GM21423 (cell line): ENCODE data around the gene SPPL3.
"Not testable (repeated sequence)": the region's sequence is repeated elsewhere in the genome, so short reads cannot be mapped to it uniquely, and the experiment has no call there.

Experiments used
- ATAC-seq: cut with Tn5 transposase; IDR thresholded peaks from one replicate; pipeline ENCODE4 v1.9.1; 2021; ENCODE audit warnings: mild to moderate bottlenecking, moderate library complexity; ENCODE audit not compliant: unreplicated experiment

SPPL3 gene

GRCh38 chr12:120821878-120822277, 82.3 kb downstream of the SPPL3 start:
- no peak for ATAC-seq

GRCh38 chr12:120820884-120821510, 83.2 kb downstream of the SPPL3 start:
- no peak for ATAC-seq

DNA sequence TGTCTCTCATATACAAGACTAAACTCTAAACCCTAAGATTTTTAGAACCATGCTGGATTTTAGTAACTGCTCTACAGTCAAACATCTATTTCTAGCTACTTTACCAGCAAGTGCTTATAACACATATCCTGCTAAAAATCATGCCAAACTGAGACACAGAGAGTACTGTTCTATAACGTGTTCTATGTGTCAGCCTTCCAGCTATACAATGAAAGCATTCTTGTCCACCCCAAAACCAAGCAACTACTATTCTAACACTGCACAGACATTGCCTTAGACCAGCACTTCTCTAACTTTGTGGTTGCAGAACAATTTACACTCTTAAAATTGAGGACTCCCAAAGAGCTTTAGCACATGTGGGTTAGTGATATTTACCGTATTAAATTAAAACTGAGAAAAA, 85.7 kb downstream of the SPPL3 start:
- ATAC-seq: no peak

DNA sequence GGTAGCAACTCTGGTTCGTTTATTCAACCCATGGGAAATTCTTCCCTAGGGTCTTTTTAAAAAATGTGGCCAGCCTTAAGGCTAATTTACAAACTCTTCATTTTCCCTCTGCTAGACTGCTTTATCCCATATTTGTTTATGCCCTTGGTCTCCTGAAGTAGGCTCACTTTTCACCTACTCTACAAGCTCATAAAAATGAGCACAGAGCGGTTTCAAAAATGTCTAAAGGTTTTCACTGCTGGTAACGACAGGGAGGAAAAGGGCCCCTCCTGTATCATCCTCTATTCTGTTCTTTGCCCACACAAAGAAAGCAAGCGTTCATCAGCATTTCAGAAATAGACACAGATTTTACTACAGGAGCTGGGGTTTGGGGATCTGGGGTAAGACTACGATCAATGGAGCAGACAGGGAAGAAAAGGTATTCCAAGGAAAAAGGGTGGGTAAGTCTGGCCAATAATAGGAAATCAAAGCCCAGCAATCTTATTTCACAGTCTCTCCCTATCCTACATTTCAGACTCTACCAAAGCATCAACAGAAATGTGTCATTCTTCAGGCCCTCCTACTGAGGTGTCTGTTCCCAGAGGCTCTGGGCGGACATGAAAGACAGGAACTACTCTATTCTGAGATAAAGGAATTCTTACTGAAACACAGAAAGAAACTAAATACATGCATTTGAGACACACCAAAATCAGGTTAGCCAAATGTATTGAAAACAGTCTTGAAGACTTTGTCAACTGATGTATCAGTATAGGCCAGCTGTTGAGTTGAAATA, 86.4 kb downstream of the SPPL3 start:
- ATAC-seq: no peak

DNA sequence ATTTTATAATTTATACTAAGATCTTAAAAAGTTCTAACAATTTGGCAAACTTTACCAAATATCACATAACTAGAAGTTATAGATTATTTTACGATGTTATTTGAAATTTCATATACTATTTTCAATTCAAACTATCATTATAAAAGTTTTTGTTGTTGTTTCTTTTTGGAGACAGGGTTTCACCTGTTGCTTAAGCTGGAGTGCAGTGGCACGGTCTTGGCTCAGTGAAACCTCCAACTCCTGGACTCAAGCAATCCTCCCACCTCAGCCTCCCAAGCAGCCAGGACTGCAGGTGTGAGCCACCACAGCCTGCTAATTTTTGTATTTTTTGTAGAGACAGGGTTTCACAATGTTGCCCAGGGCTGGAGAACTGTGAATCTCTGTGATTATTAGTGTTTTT, 87.8 kb downstream of the SPPL3 start:
- ATAC-seq: no peak

DNA sequence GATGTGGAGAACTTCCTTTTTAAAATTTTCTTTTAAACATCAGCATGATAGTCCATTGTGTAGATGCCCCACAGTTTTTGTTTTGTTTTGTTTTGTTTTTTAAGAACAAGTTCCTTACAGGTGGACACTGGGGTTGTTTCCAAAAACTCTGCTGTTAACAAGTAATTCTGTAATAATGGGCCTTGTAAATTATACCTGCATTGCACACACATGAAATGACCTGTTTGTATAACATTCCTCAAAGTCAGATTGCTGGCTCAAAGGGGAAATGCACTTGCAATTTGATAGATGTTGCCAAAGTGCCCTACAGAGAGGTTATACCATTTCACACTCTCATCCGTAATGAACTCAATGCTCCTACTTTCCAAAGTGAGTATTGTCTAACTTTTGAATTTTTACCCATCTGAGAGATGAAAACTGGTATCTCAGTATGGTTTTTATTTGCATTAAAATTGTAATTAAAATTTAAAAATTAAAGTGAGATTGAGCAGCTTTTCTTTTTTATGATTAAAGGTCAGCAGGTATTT, 89.2 kb downstream of the SPPL3 start:
- no peak for ATAC-seq

GRCh38 chr12:120814203-120814902, 89.8 kb downstream of the SPPL3 start:
- no peak for ATAC-seq

DNA sequence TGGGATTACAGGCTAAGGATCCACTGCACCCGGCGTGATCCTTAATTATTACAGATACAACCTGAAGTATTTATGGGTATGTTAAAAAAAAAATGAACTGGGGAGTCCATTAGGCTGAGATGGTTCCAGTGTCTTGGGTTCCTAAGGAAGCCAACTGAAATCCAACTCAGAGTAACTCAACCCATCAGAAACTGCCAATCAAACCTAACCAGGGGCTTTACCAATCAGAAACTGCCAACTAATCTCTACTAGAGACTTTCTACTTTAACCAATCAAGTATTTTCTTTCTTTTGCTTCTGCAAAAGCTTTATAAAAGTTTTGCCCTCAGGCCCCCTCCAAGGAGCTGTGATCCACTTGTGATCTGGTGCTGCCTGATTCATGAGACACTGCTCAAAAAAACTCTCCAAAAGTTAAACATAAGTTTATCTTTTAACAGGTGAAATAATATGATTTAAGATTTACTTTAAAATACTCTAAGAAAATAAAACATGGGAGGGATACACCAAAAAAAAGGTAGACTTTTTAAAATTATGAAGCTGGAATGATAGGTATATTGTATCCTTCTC, 90.5 kb downstream of the SPPL3 start:
- ATAC-seq: no peak

DNA sequence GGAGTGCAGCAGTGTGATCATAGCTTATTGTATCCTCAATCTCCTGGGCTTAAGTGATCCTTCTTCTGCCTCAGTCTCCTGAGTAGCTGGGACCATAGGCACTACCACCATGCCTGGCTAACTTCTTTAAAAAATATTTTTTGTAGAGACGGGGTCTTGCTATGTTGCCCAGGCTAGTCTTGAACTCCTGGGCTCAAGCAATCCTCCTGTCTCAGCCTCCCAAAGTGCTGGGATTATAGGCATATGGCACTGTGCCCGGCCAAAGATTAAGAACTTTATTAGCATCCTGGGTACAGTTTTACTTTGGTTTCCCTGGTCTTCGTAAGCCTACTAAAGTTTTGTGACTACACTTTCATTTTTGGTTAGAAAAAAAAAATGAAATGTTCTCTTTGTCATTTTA, 94.1 kb downstream of the SPPL3 start:
- no peak for ATAC-seq

GRCh38 chr12:120804428-120804827, 99.7 kb downstream of the SPPL3 start:
- ATAC-seq: no peak

DNA sequence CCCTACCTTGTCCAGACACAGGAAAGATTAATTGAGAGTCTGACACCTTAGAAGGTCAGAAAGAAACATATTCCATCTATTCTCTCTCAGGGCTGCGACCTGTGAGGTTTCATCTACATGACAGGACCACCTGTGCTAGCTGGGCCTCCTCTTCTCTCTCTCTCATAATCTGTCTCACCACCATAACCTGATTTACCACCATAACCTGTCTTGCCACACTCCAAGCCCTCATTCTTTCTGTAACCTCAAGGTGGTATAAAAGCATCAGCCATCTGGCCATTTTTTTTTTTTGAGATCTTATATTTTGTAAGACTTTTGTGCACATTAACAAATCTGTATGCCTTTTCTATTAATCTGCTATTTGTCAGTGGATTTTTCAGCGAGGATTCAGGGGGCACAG, 103.0 kb downstream of the SPPL3 start:
- ATAC-seq: peak; percentile 12

- ATAC-seq: peak; percentile 38
These were observed 103.5 kb downstream of the SPPL3 start for GRCh38 chr12:120800665-120801064.

DNA sequence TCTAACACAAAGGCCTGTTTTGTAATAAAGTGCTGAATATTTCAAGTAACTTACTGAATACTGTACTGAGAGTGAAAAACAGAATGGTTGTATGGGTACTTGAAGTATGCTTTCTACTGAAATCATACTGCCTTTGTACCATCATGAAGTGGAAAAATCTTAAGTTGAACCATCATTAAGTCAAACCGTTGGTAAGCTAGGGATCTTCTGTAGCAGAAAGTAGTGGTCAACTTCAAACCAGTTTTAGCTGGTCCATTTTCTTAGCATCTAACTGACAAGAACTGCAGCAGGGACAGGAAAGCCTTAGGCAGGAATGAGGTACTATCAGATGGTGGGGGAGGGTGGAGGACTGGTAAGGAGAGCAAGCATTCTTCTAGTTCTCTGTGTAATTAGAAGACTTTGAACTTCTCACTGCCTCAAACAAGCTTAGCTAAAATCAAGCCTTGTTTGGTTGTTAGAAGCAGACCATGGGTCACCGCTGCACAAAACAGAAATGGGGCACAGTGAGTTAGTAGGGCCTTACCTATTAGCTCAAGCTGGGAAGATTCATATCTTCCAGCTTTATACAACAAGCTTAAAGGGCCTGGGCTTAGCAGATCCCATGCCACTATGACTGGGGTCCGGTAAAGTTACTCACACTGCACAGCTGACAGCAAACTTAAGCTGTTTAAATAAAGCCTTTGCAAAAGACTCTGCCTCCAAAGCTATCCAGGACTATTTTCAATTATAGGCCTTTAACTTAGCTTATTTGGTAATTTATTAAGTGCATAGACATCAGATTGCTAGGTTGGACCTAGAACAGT, 104.7 kb downstream of the SPPL3 start:
- ATAC-seq: no peak

DNA sequence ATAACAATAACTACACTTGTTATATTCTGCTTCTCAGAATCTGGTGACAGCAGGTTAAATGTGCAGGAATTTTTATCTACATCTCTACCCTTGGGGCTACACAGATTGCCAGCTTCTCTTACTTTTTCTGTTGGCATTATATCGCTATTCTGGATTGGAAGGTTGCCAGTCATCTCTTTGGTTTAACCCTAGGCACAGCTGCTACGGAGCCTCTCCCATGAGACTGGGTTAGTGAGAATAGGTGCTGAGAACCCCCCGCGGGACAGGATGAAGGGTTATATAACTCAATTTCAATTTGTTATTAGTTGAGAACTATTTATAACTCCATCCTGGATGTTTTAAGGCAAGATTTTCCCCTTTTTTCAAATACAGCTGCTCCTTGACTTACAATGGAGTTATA, 105.5 kb downstream of the SPPL3 start:
- no peak for ATAC-seq

- no peak for ATAC-seq
These were observed 106.2 kb downstream of the SPPL3 start for GRCh38 chr12:120797677-120798642.

DNA sequence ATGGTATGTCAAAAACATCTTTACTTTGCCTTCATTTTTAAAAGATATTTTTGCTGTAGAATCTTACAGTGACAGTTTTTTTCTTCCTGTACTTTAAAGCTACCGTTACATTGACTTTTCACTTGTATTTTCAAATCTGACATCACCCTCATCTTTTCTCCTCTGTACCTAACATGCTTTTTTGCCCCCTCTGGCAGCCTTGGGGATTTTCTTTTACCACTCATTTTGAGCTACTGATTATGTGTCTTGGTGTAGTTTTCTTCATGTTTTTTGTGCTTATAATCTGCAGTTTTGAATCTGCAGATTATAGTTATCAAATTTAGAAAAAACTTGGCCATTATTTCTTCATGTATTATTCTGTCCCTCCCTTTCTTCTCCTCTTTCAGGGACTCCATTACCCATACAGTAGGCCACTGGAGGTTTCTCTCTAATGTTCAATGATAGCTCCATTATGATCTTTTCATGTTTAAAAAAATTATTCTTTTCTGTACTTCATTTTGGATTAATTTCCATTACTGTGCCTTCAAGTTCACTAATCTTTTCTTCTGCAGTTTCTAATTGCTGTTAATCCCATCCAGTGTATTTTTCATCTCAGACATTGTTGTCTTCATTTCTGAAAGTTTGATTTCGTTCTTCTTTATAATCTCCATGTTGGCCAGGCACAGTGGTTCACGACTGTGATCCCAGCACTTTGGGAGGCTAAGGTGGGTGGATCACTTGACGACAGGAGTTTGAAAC, 108.5 kb downstream of the SPPL3 start:
- no peak for ATAC-seq

GRCh38 chr12:120793357-120793756, 110.8 kb downstream of the SPPL3 start:
- ATAC-seq: no peak

DNA sequence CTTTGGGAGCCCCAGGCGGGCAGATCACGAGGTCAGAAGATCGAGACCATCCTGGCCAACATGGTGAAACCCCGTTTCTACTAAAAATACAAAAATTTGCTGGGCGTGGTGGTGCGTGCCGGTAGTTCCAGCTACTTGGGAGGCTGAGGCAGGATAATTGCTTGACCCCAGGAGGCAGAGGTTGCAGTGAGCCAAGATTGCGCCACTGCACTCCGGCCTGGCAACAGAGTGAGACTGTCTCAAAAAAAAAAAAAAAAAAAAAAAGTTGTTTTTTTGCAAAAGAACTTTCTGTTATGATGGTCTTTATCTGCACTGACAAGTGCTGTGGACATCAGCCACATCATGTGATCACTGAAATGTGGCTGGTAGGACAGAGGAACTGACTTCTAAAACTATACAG, 111.7 kb downstream of the SPPL3 start:
- ATAC-seq: not testable (repeated sequence)

DNA sequence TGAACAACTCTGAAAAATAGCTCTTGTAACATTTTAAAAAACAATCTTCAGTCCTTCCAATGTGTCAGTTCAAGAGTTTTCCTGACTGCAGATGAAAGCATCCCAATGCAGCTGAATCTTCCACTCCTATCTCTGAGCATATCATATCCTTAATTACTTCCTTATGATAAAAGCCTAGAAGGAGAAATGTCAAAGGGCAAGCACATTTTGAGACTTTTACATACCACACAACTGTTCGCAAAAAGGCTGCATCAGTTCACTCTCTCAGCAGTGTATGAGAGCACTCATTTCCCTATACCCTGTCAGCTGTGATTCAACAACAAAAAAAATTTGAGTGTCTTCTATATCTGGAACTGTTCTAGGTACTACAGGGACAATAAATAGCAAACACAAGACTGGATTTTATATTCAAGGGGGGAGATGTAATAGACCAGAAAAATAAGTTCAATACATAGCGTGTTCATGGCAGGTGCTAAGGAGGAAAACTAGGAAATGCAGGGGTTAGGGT, 112.4 kb downstream of the SPPL3 start:
- ATAC-seq: no peak
